Suppressor macrophage (primary cell): Measurements from ENCODE around the gene ANK3.
"Not testable (repeated sequence)": the region's sequence is repeated elsewhere in the genome, so short reads cannot be mapped to it uniquely, and the experiment has no call there.

Source experiments
- DNase-seq, 4 experiments: peaks; one replicate each; pipeline ENCODE4 v3.0.0-alpha.2; 2020 to 2022

The ANK3 gene

GRCh38 chr10:60303778-60304177 is 85.9 kb downstream of the ANK3 start:
- no peak for DNase-seq

- DNase-seq = no peak
These were observed 89.5 kb downstream of the ANK3 start for GRCh38 chr10:60299961-60300883.

GRCh38 chr10:60299390-60299778 is 90.3 kb downstream of the ANK3 start:
- no peak for DNase-seq

- DNase-seq = no peak
These were observed 91.0 kb downstream of the ANK3 start for GRCh38 chr10:60298408-60299389.

GRCh38 chr10:60296073-60296472 is 93.6 kb downstream of the ANK3 start:
- DNase-seq = no peak

- peak in 1 of 4 experiments; percentile 8 for DNase-seq
These were observed 94.4 kb downstream of the ANK3 start for GRCh38 chr10:60295028-60295937.

- no peak for DNase-seq
These were observed 96.0 kb downstream of the ANK3 start for GRCh38 chr10:60293581-60294175.

GRCh38 chr10:60292998-60293397 is 96.7 kb downstream of the ANK3 start:
- DNase-seq = no peak

GRCh38 chr10:60292536-60292935 is 97.1 kb downstream of the ANK3 start:
- DNase-seq = not testable (repeated sequence)

GRCh38 chr10:60291344-60291930 is 98.2 kb downstream of the ANK3 start:
- DNase-seq = no peak

- DNase-seq = no peak
These were observed 99.1 kb downstream of the ANK3 start for GRCh38 chr10:60290558-60290957.

- DNase-seq = no peak
These were observed 99.9 kb downstream of the ANK3 start for GRCh38 chr10:60289800-60290199.

GRCh38 chr10:60288256-60288655 is 101.4 kb downstream of the ANK3 start:
- DNase-seq = no peak

GRCh38 chr10:60286559-60286958 is 103.1 kb downstream of the ANK3 start:
- DNase-seq = no peak

GRCh38 chr10:60283397-60283796 is 106.3 kb downstream of the ANK3 start:
- no peak for DNase-seq

GRCh38 chr10:60282771-60283353 is 106.8 kb downstream of the ANK3 start:
- DNase-seq = peak; percentile 65 to 91 (median 80)

GRCh38 chr10:60281792-60282353 is 107.8 kb downstream of the ANK3 start:
- DNase-seq = no peak

GRCh38 chr10:60281331-60281730 is 108.3 kb downstream of the ANK3 start:
- DNase-seq = no peak

- no peak for DNase-seq
These were observed 109.2 kb downstream of the ANK3 start for GRCh38 chr10:60280475-60280874.

- no peak for DNase-seq
These were observed 112.0 kb downstream of the ANK3 start for GRCh38 chr10:60277656-60278055.

- no peak for DNase-seq
These were observed 113.4 kb downstream of the ANK3 start for GRCh38 chr10:60276232-60276631.
